GM12875 (cell line): ENCODE results near the gene SMARCA4.
"Not testable (repeated sequence)": the region's sequence is repeated elsewhere in the genome, so short reads cannot be mapped to it uniquely, and the experiment has no call there.

Experiments used
- H3K4me3 ChIP-seq: one replicate; pipeline ENCODE4 v1.5.1; 2011; ENCODE audit warnings: low read depth, low read length, control low read depth
- CTCF ChIP-seq: IDR thresholded peaks from 2 replicates; pipeline ENCODE4 v1.5.1; 2011; ENCODE audit warnings: low read depth, mild to moderate bottlenecking, control low read depth, inconsistent platforms, low read length, moderate library complexity, borderline replicate concordance; ENCODE audit not compliant: insufficient read depth

The SMARCA4 gene

GRCh38 chr19:11093689-11094238 lies 132.9 kb downstream of the SMARCA4 start:
- no peak overlapping the region for H3K4me3 ChIP-seq
- no peak for TF ChIP-seq CTCF

- no peak for TF ChIP-seq CTCF
- H3K4me3 ChIP-seq = no peak overlapping the region
These were observed 133.7 kb downstream of the SMARCA4 start for GRCh38 chr19:11094520-11094894.

GRCh38 chr19:11096210-11096841 lies 135.5 kb downstream of the SMARCA4 start:
- no peak overlapping the region for H3K4me3 ChIP-seq
- no peak for TF ChIP-seq CTCF

GRCh38 chr19:11097367-11097766 lies 136.5 kb downstream of the SMARCA4 start:
- H3K4me3 ChIP-seq = not testable (repeated sequence)

GRCh38 chr19:11098327-11098726 lies 137.5 kb downstream of the SMARCA4 start:
- TF ChIP-seq CTCF = no peak

GRCh38 chr19:11098861-11099260 lies 138.0 kb downstream of the SMARCA4 start:
- H3K4me3 ChIP-seq = no peak overlapping the region
- TF ChIP-seq CTCF = no peak

More at GRCh38 chr19:11098327-11098726, 137.5 kb downstream of the SMARCA4 start:
- H3K4me3 ChIP-seq = no peak overlapping the region

- TF ChIP-seq CTCF = no peak
- no peak overlapping the region for H3K4me3 ChIP-seq
These were observed 139.2 kb downstream of the SMARCA4 start for GRCh38 chr19:11100049-11100448.
